OCI-LY7 (cell line): ENCODE data around the gene STMP1. TPM values are rescaled to one million over a fixed set of nuclear protein-coding genes. Genes with fewer than 3 reads are reported as not detected.

ENCODE experiments used
- BruUV-seq: library from RNA; stranded (reverse); fragments of 400-500 nt; replicated peaks from 2 replicates; lab custom pipeline; 2021; lab: Mats Ljungman, UMichigan
- CTCF ChIA-PET: fragments of 300-600 bp; sonication (Branson Sonifier 250); formaldehyde crosslinking; loops from one replicate; lab custom pipeline; 2022; ENCODE audit warnings: antibody characterized with exemption; ENCODE audit not compliant: unreplicated experiment; lab: Charles Lee
- POLR2A ChIA-PET: fragments of 300-600 bp; sonication (Branson Sonifier 250); formaldehyde crosslinking; loops from one replicate; lab custom pipeline; 2022; ENCODE audit warnings: antibody characterized with exemption; lab: Charles Lee
- DNase-seq: peaks from one replicate; pipeline ENCODE4 v3.0.0-alpha.2; 2015; ENCODE audit warnings: low spot score
- H2AFZ ChIP-seq: fragments of 200-600 bp; sonication (generic), shearing (Covaris generic); 2 replicates; pipeline ENCODE4 v1.6.1; 2014; ENCODE audit warnings: mild to moderate bottlenecking, antibody characterized with exemption, low read length, moderate library complexity
- H3K27ac ChIP-seq: fragments of 200-600 bp; sonication (generic); 2 replicates; pipeline ENCODE4 v1.5.1; 2014; ENCODE audit warnings: mixed run types, low read depth, mild to moderate bottlenecking, moderate library complexity, low read length, inconsistent platforms; ENCODE audit not compliant: poor library complexity, severe bottlenecking
- H3K36me3 ChIP-seq: fragments of 200-600 bp; sonication (generic); 2 replicates; pipeline ENCODE4 v1.6.1; 2014; ENCODE audit warnings: mild to moderate bottlenecking, antibody characterized with exemption, low read length, moderate library complexity, mixed read lengths; ENCODE audit not compliant: insufficient read depth
- H3K4me1 ChIP-seq: fragments of 200-600 bp; sonication (generic); 2 replicates; pipeline ENCODE4 v1.5.1; 2014; ENCODE audit warnings: mild to moderate bottlenecking, low read length; ENCODE audit not compliant: insufficient read depth, poor library complexity, severe bottlenecking
- H3K4me2 ChIP-seq: fragments of 200-600 bp; sonication (generic); 2 replicates; pipeline ENCODE4 v1.6.1; 2014; ENCODE audit warnings: mild to moderate bottlenecking, low read length
- H3K4me3 ChIP-seq: fragments of 200-600 bp; sonication (generic); 2 replicates; pipeline ENCODE4 v1.5.1; 2014; ENCODE audit warnings: mild to moderate bottlenecking, low read depth, low read length; ENCODE audit not compliant: poor library complexity, severe bottlenecking
- H3K79me2 ChIP-seq: fragments of 200-600 bp; sonication (generic); 2 replicates; pipeline ENCODE4 v1.6.1; 2016; ENCODE audit warnings: low read depth, mild to moderate bottlenecking, low read length, moderate library complexity, mixed read lengths; ENCODE audit not compliant: insufficient read depth
- H3K9me2 ChIP-seq: fragments of 200-600 bp; sonication (generic); 2 replicates; pipeline ENCODE4 v1.6.1; 2016; ENCODE audit warnings: mild to moderate bottlenecking, low read length, mixed read lengths; ENCODE audit not compliant: insufficient read depth
- H3K9me3 ChIP-seq: fragments of 200-600 bp; sonication (generic); 2 replicates; pipeline ENCODE4 v1.6.1; 2014; ENCODE audit warnings: mild to moderate bottlenecking, mixed run types, low read length, mixed read lengths
- H4K20me1 ChIP-seq: fragments of 200-600 bp; sonication (generic); 2 replicates; pipeline ENCODE4 v1.6.1; 2014; ENCODE audit warnings: mild to moderate bottlenecking, antibody characterized with exemption, low read length, moderate library complexity, mixed read lengths; ENCODE audit not compliant: insufficient read depth
- EZH2phosphoT487 ChIP-seq: fragments of 200-600 bp; sonication (generic); IDR thresholded peaks from 2 replicates; pipeline ENCODE4 v1.6.1; 2018; ENCODE audit warnings: low read depth, borderline replicate concordance, mild to moderate bottlenecking, mixed run types, antibody characterized with exemption, low read length, moderate library complexity, mixed read lengths
- intact Hi-C: fragments of 100-400 bp; cut with micrococcal nuclease; formaldehyde crosslinking; loops from one replicate; pipeline ENCODE4 v1.10.0; 2022; ENCODE audit not compliant: unreplicated experiment
- total RNA-seq, 2 experiments: library from RNA; depleted of rRNA in 1 of 2; stranded (reverse); fragments of >200 nt in 1 of 2; shearing (Covaris generic) in 1 of 2; gene quantifications; 2 replicates each; pipeline ENCODE4 v1.2.3, GENCODE V29; 2014 to 2022
- TF ChIP-seq, protein P1 (sequence below): fragments of 200-600 bp; sonication (generic); conservative IDR thresholded peaks from 2 replicates; pipeline ENCODE4 v1.5.1; 2014; ENCODE audit warnings: mild to moderate bottlenecking, antibody characterized with exemption, low read length, moderate library complexity, mixed read lengths

STMP1 gene
- total RNA-seq, 2 experiments from 2014 or later = 7.4 to 24.4 TPM

DNA sequence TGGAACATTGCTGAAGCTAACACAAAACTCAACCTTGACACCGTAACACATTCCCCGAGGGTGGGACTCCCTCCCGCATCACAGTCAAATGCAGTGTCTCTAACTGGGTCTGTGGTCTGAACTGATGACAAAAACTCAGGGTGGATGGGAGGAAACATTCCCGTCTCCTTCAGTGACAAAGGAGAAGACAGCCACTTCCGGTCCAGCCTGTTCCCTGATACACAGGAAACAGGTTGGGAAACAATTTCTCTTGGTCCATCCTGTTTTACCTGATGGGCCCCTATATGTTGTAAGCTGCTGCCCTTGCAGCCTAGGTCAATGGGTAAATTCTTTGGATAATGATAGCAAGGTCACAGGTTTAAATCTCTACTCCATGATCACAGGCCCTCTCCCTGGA lies 45.3 kb downstream of the STMP1 start:
- H3K9me3 ChIP-seq = no peaks in the 10 kb centered on the region
- POLR2A ChIA-PET = no interaction called here
- intact Hi-C loops = no loop called here
- TF ChIP-seq EZH2phosphoT487 = no peak
- TF ChIP-seq, protein P1, sequence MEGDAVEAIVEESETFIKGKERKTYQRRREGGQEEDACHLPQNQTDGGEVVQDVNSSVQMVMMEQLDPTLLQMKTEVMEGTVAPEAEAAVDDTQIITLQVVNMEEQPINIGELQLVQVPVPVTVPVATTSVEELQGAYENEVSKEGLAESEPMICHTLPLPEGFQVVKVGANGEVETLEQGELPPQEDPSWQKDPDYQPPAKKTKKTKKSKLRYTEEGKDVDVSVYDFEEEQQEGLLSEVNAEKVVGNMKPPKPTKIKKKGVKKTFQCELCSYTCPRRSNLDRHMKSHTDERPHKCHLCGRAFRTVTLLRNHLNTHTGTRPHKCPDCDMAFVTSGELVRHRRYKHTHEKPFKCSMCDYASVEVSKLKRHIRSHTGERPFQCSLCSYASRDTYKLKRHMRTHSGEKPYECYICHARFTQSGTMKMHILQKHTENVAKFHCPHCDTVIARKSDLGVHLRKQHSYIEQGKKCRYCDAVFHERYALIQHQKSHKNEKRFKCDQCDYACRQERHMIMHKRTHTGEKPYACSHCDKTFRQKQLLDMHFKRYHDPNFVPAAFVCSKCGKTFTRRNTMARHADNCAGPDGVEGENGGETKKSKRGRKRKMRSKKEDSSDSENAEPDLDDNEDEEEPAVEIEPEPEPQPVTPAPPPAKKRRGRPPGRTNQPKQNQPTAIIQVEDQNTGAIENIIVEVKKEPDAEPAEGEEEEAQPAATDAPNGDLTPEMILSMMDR = no peak
- BruUV-seq = no TSS peak
- no peak for DNase-seq
- no peak overlapping the region for H3K27ac ChIP-seq
- H3K4me2 ChIP-seq = no peak overlapping the region
- H3K79me2 ChIP-seq = no peaks in the 10 kb centered on the region
- no peak overlapping the region for H2AFZ ChIP-seq
- no peaks in the 10 kb centered on the region for H4K20me1 ChIP-seq
- no peaks in the 10 kb centered on the region for H3K9me2 ChIP-seq
- H3K4me3 ChIP-seq = no peak overlapping the region
- CTCF ChIA-PET = interaction anchor here (0.7 kb wide), 1 partner anchor 11 kb away, joined by 3 read pairs; no protein-coding TSS in a partner anchor
- H3K36me3 ChIP-seq = no peaks in the 10 kb centered on the region
- H3K4me1 ChIP-seq = no peaks in the 10 kb centered on the region

GRCh38 chr7:135708041-135708440 lies 45.7 kb downstream of the STMP1 start:
- Histone ChIP-seq H3K79me2 (no peaks in the 10 kb centered on the region), H4K20me1 (no peaks in the 10 kb centered on the region), H3K4me3 (no peak overlapping the region), H3K36me3 (no peaks in the 10 kb centered on the region), H2AFZ (no peak overlapping the region), H3K4me2 (no peak overlapping the region), H3K4me1 (no peaks in the 10 kb centered on the region), H3K9me3 (no peaks in the 10 kb centered on the region), H3K9me2 (no peaks in the 10 kb centered on the region), H3K27ac (no peak overlapping the region)
- no peak for TF ChIP-seq EZH2phosphoT487
- TF ChIP-seq, protein P1 = no peak
- intact Hi-C loops = no loop called here
- no TSS peak for BruUV-seq
- POLR2A ChIA-PET = no interaction called here
- DNase-seq = no peak
- CTCF ChIA-PET = interaction anchor here (0.7 kb wide), 1 partner anchor 12 kb away, joined by 3 read pairs; no protein-coding TSS in a partner anchor

GRCh38 chr7:135709508-135709907 lies 47.2 kb downstream of the STMP1 start:
- DNase-seq = no peak
- Histone ChIP-seq H2AFZ (no peak overlapping the region), H3K27ac (no peak overlapping the region), H3K9me2 (no peaks in the 10 kb centered on the region), H3K79me2 (no peaks in the 10 kb centered on the region), H3K4me2 (no peak overlapping the region), H3K4me3 (no peak overlapping the region), H4K20me1 (no peaks in the 10 kb centered on the region), H3K4me1 (no peaks in the 10 kb centered on the region), H3K9me3 (no peaks in the 10 kb centered on the region), H3K36me3 (no peaks in the 10 kb centered on the region)
- ChIA-PET POLR2A (no interaction called here), CTCF (no interaction called here)
- intact Hi-C loops = no loop called here
- no peak for TF ChIP-seq EZH2phosphoT487
- TF ChIP-seq, protein P1 = no peak
- no TSS peak for BruUV-seq
